HCT116 (cell line): ENCODE data around the gene ZSCAN2. TPM values are rescaled to one million over a fixed set of nuclear protein-coding genes. Genes with fewer than 3 reads are reported as not detected.

Source experiments
- ATAC-seq: fragments of 200-7000 bp; cut with Tn5 transposase; 2 replicates; pipeline ENCODE4 v1.9.1; 2020; ENCODE audit warnings: mild to moderate bottlenecking, moderate library complexity
- BruUV-seq: library from RNA; stranded (reverse); fragments of 400-500 nt; replicated peaks from 2 replicates; lab custom pipeline; 2021; lab: Mats Ljungman, UMichigan
- CTCF ChIA-PET: fragments of 300-600 bp; sonication (Branson Sonifier 250); formaldehyde crosslinking; loops from one replicate; lab custom pipeline; 2021; ENCODE audit warnings: antibody characterized with exemption; lab: Charles Lee
- POLR2A ChIA-PET: fragments of 300-600, 350-600 bp; sonication (Branson Sonifier 250); formaldehyde crosslinking; loops from one replicate; lab custom pipeline; 2021; ENCODE audit warnings: antibody characterized with exemption; lab: Charles Lee
- RAD21 ChIA-PET, 2 experiments: fragments of 300-600 bp; sonication (Branson Sonifier 250); formaldehyde crosslinking; loops; one replicate each; lab custom pipeline; 2023; ENCODE audit warnings: low total read pairs in 2 of 2; ENCODE audit not compliant: uncharacterized antibody in 2 of 2, unreplicated experiment in 2 of 2, low non-redundant PET in 1 of 2; lab: Charles Lee
- DNase-seq: peaks from one replicate; pipeline ENCODE4 v3.0.0-alpha.2; 2010; ENCODE audit warnings: low read depth, low spot score
- H2AFZ ChIP-seq: fragments of 200-600 bp; shearing (Covaris generic), sonication (generic); 2 replicates; pipeline ENCODE4 v1.6.1; 2017; ENCODE audit warnings: low read depth, mixed run types, mixed read lengths, antibody characterized with exemption, low read length; ENCODE audit not compliant: poor library complexity, severe bottlenecking
- H3K27ac ChIP-seq: 2 replicates; pipeline ENCODE4 v1.5.1; 2012; ENCODE audit warnings: low read depth, low read length
- H3K27me3 ChIP-seq: fragments of 200-600 bp; sonication (generic); 2 replicates; pipeline ENCODE4 v1.6.1; 2016; ENCODE audit warnings: mixed run types, low read length, mixed read lengths; ENCODE audit not compliant: insufficient read depth
- H3K36me3 ChIP-seq, 2 experiments: fragments of 200-500 bp in 1 of 2; fragments of 200-600 bp in 1 of 2; sonication (Bioruptor generic) in 1 of 2; sonication (generic) in 1 of 2; 2 replicates each; pipeline versions ENCODE4 v1.5.1 to v1.6.1; 2014 to 2016; ENCODE audit warnings: low read length in 2 of 2, inconsistent platforms in 1 of 2, mixed read lengths in 1 of 2, mixed run types in 1 of 2; ENCODE audit not compliant: insufficient read depth in 2 of 2, control insufficient read depth in 1 of 2
- H3K4me1 ChIP-seq, 2 experiments: fragments of 200-600 bp in 1 of 2; sonication (generic) in 1 of 2; 2 replicates each; pipeline versions ENCODE4 v1.5.1 to v1.6.1; 2012 to 2017; ENCODE audit warnings: low read length in 2 of 2, inconsistent platforms in 1 of 2, mild to moderate bottlenecking in 1 of 2, mixed read lengths in 1 of 2, mixed run types in 1 of 2, moderate library complexity in 1 of 2; ENCODE audit not compliant: insufficient read depth in 2 of 2, control insufficient read depth in 1 of 2
- H3K4me2 ChIP-seq: fragments of 200-600 bp; sonication (generic); 2 replicates; pipeline ENCODE4 v1.6.1; 2017; ENCODE audit warnings: mixed run types, low read length, mixed read lengths
- H3K4me3 ChIP-seq, 2 experiments: fragments of 200-600 bp in 1 of 2; sonication (generic) in 1 of 2; replicated peaks in 1 of 2; 2 replicates each; pipeline ENCODE4 v1.5.1; 2011 to 2016; ENCODE audit warnings: low read length in 2 of 2, control low read depth in 1 of 2, low read depth in 1 of 2, mild to moderate bottlenecking in 1 of 2, mixed read lengths in 1 of 2, mixed run types in 1 of 2
- H3K79me2 ChIP-seq: fragments of 200-600 bp; sonication (generic); 2 replicates; pipeline ENCODE4 v1.6.1; 2017; ENCODE audit warnings: mild to moderate bottlenecking, mixed run types, low read length, moderate library complexity, mixed read lengths; ENCODE audit not compliant: insufficient read depth
- H3K9ac ChIP-seq: fragments of 200-600 bp; sonication (generic); 2 replicates; pipeline ENCODE4 v1.6.1; 2016; ENCODE audit warnings: low read length, mixed read lengths
- H3K9me2 ChIP-seq: fragments of 200-600 bp; sonication (generic), shearing (Covaris generic); 2 replicates; pipeline ENCODE4 v1.6.1; 2017; ENCODE audit warnings: mixed run types, mild to moderate bottlenecking, moderate library complexity; ENCODE audit not compliant: insufficient read depth
- H3K9me3 ChIP-seq, 2 experiments: fragments of 200-500 bp in 1 of 2; fragments of 200-600 bp in 1 of 2; sonication (Bioruptor generic) in 1 of 2; sonication (generic) in 1 of 2; 2 replicates each; pipeline ENCODE4 v1.6.1; 2014 to 2017; ENCODE audit warnings: low read length in 2 of 2, mixed read lengths in 2 of 2, inconsistent platforms in 1 of 2, low read depth in 1 of 2, mild to moderate bottlenecking in 1 of 2, mixed run types in 1 of 2, moderate library complexity in 1 of 2; ENCODE audit not compliant: control insufficient read depth in 1 of 2, insufficient read depth in 1 of 2
- H4K20me1 ChIP-seq: fragments of 200-600 bp; sonication (generic), shearing (Covaris generic); 2 replicates; pipeline ENCODE4 v1.6.1; 2017; ENCODE audit warnings: mixed run types, mild to moderate bottlenecking, moderate library complexity; ENCODE audit not compliant: insufficient read depth
- JUND ChIP-seq: IDR thresholded peaks from 2 replicates; pipeline ENCODE4 v1.6.1; 2012
- POLR2A ChIP-seq: IDR thresholded peaks from 2 replicates; pipeline ENCODE4 v1.7.0; 2011; ENCODE audit warnings: borderline replicate concordance; ENCODE audit not compliant: insufficient read depth, insufficient read length; ENCODE audit errors: extremely low read depth
- POLR2AphosphoS5 ChIP-seq: IDR thresholded peaks from 2 replicates; pipeline ENCODE4 v1.6.1; 2011; ENCODE audit warnings: mild to moderate bottlenecking, low read depth, low read length, moderate library complexity
- SP1 ChIP-seq: IDR thresholded peaks from 2 replicates; pipeline ENCODE4 v1.6.1; 2012; ENCODE audit warnings: low read depth
- SRF ChIP-seq: IDR thresholded peaks from 2 replicates; pipeline ENCODE4 v1.6.1; 2012; ENCODE audit warnings: low read depth
- TCF7L2 ChIP-seq: IDR thresholded peaks from 2 replicates; pipeline ENCODE4 v1.7.0; 2011; ENCODE audit warnings: borderline replicate concordance, inconsistent platforms; ENCODE audit not compliant: insufficient read depth, insufficient read length; ENCODE audit errors: extremely low read depth
- YY1 ChIP-seq: IDR thresholded peaks from 2 replicates; pipeline ENCODE4 v1.6.1; 2011; ENCODE audit warnings: low read length, low read depth, moderate library complexity, mild to moderate bottlenecking; ENCODE audit not compliant: insufficient replicate concordance; ENCODE audit errors: extremely low read depth
- ZFX ChIP-seq: fragments of 450-650 bp; IDR thresholded peaks from 2 replicates; pipeline ENCODE4 v1.6.1; 2017
- ZNF274 ChIP-seq: fragments of 200-500 bp; sonication (Bioruptor generic); IDR thresholded peaks from 2 replicates; pipeline ENCODE4 v1.6.1; 2014; ENCODE audit warnings: mild to moderate bottlenecking, low read depth, low read length, inconsistent platforms
- intact Hi-C: fragments of 100-400 bp; cut with micrococcal nuclease; formaldehyde crosslinking; loops from 2 replicates; pipeline ENCODE4 v1.10.0; 2022
- total RNA-seq: library from RNA; stranded (reverse); gene quantifications from one replicate; pipeline ENCODE4 v1.2.1, GENCODE V29; 2021; ENCODE audit not compliant: unreplicated experiment
- TF ChIP-seq, protein P1 (sequence below): IDR thresholded peaks from 2 replicates; pipeline ENCODE4 v1.6.1; 2011; ENCODE audit warnings: mild to moderate bottlenecking, low read length, moderate library complexity; ENCODE audit not compliant: insufficient replicate concordance; ENCODE audit errors: extremely low read depth

Gene ZSCAN2
- total RNA-seq, 1 experiment from 2014 or later, result 15.5 TPM

DNA sequence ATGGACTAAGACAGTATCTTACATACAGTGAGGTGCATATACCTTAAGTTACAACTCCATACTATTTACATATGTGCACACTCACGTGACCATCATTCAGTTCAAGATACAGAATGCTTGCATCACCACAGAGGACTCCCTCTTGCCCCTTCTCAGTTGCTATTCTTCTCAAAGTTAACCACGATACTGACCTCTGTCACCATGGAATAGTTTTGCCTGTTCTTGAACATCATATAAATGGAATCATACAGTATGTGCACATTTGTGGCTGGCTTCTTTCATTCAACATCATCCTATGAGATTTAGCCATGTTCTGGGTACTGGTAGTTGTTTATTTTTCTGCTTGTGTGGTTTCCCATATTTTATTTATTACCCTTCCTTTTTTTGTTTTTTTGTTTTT is 10.4 kb upstream of the ZSCAN2 start:
- Histone ChIP-seq H3K79me2 (no peaks in the 10 kb centered on the region), H3K4me3 (no peak overlapping the region), H4K20me1 (no peaks in the 10 kb centered on the region), H3K4me2 (no peak overlapping the region), H3K27ac (no peak overlapping the region), H3K9ac (no peak overlapping the region), H3K27me3 (no peaks in the 10 kb centered on the region), H3K36me3 (no peaks in the 10 kb centered on the region), H3K4me1 (peaks cover 0 to 11% of the 10 kb centered on the region in 2 experiments; a peak in 2 of 4 replicates), H2AFZ (no peak overlapping the region), H3K9me3 (no peaks in the 10 kb centered on the region), H3K9me2 (no peaks in the 10 kb centered on the region)
- CTCF ChIA-PET, result no interaction called here
- ATAC-seq (no peak), DNase-seq (no peak)
- no TSS peak for BruUV-seq
- RAD21 ChIA-PET, result no interaction called here
- intact Hi-C loops, result loop anchor here (10.0 kb wide), 1 partner anchor 234 kb away; no protein-coding TSS in a partner anchor
- TF ChIP-seq POLR2A (no peak), TCF7L2 (no peak), SP1 (no peak), POLR2AphosphoS5 (no peak), SRF (no peak)
- TF ChIP-seq, protein P1, sequence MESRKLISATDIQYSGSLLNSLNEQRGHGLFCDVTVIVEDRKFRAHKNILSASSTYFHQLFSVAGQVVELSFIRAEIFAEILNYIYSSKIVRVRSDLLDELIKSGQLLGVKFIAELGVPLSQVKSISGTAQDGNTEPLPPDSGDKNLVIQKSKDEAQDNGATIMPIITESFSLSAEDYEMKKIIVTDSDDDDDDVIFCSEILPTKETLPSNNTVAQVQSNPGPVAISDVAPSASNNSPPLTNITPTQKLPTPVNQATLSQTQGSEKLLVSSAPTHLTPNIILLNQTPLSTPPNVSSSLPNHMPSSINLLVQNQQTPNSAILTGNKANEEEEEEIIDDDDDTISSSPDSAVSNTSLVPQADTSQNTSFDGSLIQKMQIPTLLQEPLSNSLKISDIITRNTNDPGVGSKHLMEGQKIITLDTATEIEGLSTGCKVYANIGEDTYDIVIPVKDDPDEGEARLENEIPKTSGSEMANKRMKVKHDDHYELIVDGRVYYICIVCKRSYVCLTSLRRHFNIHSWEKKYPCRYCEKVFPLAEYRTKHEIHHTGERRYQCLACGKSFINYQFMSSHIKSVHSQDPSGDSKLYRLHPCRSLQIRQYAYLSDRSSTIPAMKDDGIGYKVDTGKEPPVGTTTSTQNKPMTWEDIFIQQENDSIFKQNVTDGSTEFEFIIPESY, result no peak
- POLR2A ChIA-PET, result no interaction called here

DNA sequence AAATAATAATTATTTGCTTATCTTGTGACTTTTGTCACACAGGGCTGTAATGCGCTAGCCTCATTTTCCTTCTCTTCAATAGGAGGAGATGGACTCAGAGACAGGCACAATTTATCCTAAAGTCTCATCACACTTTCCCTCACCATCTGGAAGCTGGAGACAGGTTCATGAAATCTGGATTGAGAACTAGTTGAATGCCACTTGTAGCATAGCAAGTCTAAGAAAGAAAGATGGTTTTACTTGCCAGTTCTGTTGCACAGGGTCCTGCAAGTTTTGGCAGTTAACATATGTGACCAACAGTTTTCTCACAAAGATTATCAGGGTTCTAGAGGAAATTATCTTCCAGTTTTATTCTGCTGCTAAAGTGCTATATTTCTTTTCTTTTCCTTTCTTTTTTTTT is 9.0 kb upstream of the ZSCAN2 start:
- no peaks in the 10 kb centered on the region for H3K9me2 ChIP-seq
- ChIA-PET CTCF (no interaction called here), RAD21 (no interaction called here)

More for the DNA sequence above, 9.0 kb upstream of the ZSCAN2 start:
- Histone ChIP-seq H3K4me3 (no peak overlapping the region), H3K9me3 (no peaks in the 10 kb centered on the region), H2AFZ (no peak overlapping the region), H3K4me2 (no peak overlapping the region), H3K9ac (no peak overlapping the region), H4K20me1 (no peaks in the 10 kb centered on the region), H3K27me3 (no peaks in the 10 kb centered on the region), H3K36me3 (no peaks in the 10 kb centered on the region), H3K4me1 (peaks cover 0 to 11% of the 10 kb centered on the region in 2 experiments; a peak in 2 of 4 replicates), H3K27ac (no peak overlapping the region), H3K79me2 (no peaks in the 10 kb centered on the region)
- DNase-seq (no peak), ATAC-seq (no peak)
- TF ChIP-seq JUND (no peak), ZFX (no peak), YY1 (no peak), ZNF274 (no peak)
- intact Hi-C loops, result loop anchor here (10.0 kb wide), 1 partner anchor 233 kb away; no protein-coding TSS in a partner anchor
- BruUV-seq, result no TSS peak
- POLR2A ChIA-PET, result no interaction called here
